Mucosa of rectum (tissue), 2 donors: ENCODE data around the gene SRD5A1.

Experiments used
- H3K27ac ChIP-seq, 2 donors: one replicate each; pipeline ENCODE4 v1.7.0; 2013; ENCODE audit warnings: inconsistent platforms in 2 of 2, low read depth in 2 of 2, low read length in 2 of 2
- H3K27me3 ChIP-seq, 2 donors: one replicate each; pipeline ENCODE4 v1.7.0; 2013; ENCODE audit warnings: low read length in 2 of 2; ENCODE audit not compliant: control insufficient read depth in 2 of 2, insufficient read depth in 2 of 2
- H3K36me3 ChIP-seq, 2 donors: one replicate each; pipeline ENCODE4 v1.7.0; 2013; ENCODE audit warnings: low read length in 2 of 2; ENCODE audit not compliant: control insufficient read depth in 2 of 2, insufficient read depth in 2 of 2
- H3K4me1 ChIP-seq, 2 donors: one replicate each; pipeline ENCODE4 v1.7.0; 2013; ENCODE audit warnings: low read length in 2 of 2, mild to moderate bottlenecking in 1 of 2; ENCODE audit not compliant: control insufficient read depth in 2 of 2, insufficient read depth in 2 of 2
- H3K4me3 ChIP-seq, 2 donors: one replicate each; pipeline ENCODE4 v1.7.0; 2013; ENCODE audit warnings: low read length in 2 of 2
- H3K9ac ChIP-seq, 2 donors: one replicate each; pipeline ENCODE4 v1.7.0; 2013; ENCODE audit warnings: low read length in 2 of 2, low read depth in 1 of 2, mild to moderate bottlenecking in 1 of 2
- H3K9me3 ChIP-seq, 2 donors: one replicate each; pipeline ENCODE4 v1.7.0; 2013; ENCODE audit warnings: low read length in 2 of 2; ENCODE audit not compliant: control insufficient read depth in 2 of 2
- donor health status: healthy.
- donor health status: Normal muscosa, but diverticular disease.

Gene SRD5A1

GRCh38 chr5:6602441-6602840 is 30.8 kb upstream of the SRD5A1 start:
- H3K27me3 ChIP-seq = no peaks in the 10 kb centered on the region
- no peak overlapping the region for H3K9ac ChIP-seq
- H3K4me3 ChIP-seq = no peak overlapping the region
- H3K27ac ChIP-seq = no peak overlapping the region
- no peaks in the 10 kb centered on the region for H3K9me3 ChIP-seq
- H3K4me1 ChIP-seq = no peaks in the 10 kb centered on the region
- H3K36me3 ChIP-seq = peaks cover 64 to 72% of the 10 kb centered on the region in 2 donors

GRCh38 chr5:6603643-6604042 is 29.6 kb upstream of the SRD5A1 start:
- Histone ChIP-seq H3K4me1 (no peaks in the 10 kb centered on the region), H3K36me3 (peaks cover 75 to 80% of the 10 kb centered on the region in 2 donors), H3K4me3 (no peak overlapping the region), H3K27me3 (no peaks in the 10 kb centered on the region), H3K9ac (no peak overlapping the region), H3K9me3 (no peaks in the 10 kb centered on the region), H3K27ac (no peak overlapping the region)

- no peaks in the 10 kb centered on the region for H3K27me3 ChIP-seq
- H3K4me1 ChIP-seq = no peaks in the 10 kb centered on the region
- H3K4me3 ChIP-seq = no peak overlapping the region
- no peak overlapping the region for H3K9ac ChIP-seq
- peaks cover 78 to 82% of the 10 kb centered on the region in 2 donors for H3K36me3 ChIP-seq
- H3K27ac ChIP-seq = no peak overlapping the region
- H3K9me3 ChIP-seq = no peaks in the 10 kb centered on the region
Observed at GRCh38 chr5:6604341-6604740, 28.9 kb upstream of the SRD5A1 start.

- no peaks in the 10 kb centered on the region for H3K9me3 ChIP-seq
- H3K27ac ChIP-seq = no peak overlapping the region
- H3K27me3 ChIP-seq = no peaks in the 10 kb centered on the region
- H3K4me1 ChIP-seq = no peaks in the 10 kb centered on the region
- no peak overlapping the region for H3K4me3 ChIP-seq
- H3K36me3 ChIP-seq = peaks cover 76 to 82% of the 10 kb centered on the region in 2 donors
- no peak overlapping the region for H3K9ac ChIP-seq
Observed at GRCh38 chr5:6604946-6605345, 28.3 kb upstream of the SRD5A1 start.

GRCh38 chr5:6606884-6607558 is 26.2 kb upstream of the SRD5A1 start:
- H3K27ac ChIP-seq = no peak overlapping the region
- H3K9ac ChIP-seq = no peak overlapping the region
- no peak overlapping the region for H3K4me3 ChIP-seq
- peaks cover 74 to 79% of the 10 kb centered on the region in 2 donors for H3K36me3 ChIP-seq
- H3K9me3 ChIP-seq = no peaks in the 10 kb centered on the region
- no peaks in the 10 kb centered on the region for H3K27me3 ChIP-seq
- no peaks in the 10 kb centered on the region for H3K4me1 ChIP-seq

GRCh38 chr5:6607559-6607936 is 25.7 kb upstream of the SRD5A1 start:
- Histone ChIP-seq H3K27ac (no peak overlapping the region), H3K27me3 (no peaks in the 10 kb centered on the region), H3K36me3 (peaks cover 74 to 79% of the 10 kb centered on the region in 2 donors), H3K9me3 (no peaks in the 10 kb centered on the region), H3K9ac (no peak overlapping the region), H3K4me3 (no peak overlapping the region), H3K4me1 (no peaks in the 10 kb centered on the region)

GRCh38 chr5:6608016-6608415 is 25.2 kb upstream of the SRD5A1 start:
- Histone ChIP-seq H3K27me3 (no peaks in the 10 kb centered on the region), H3K27ac (no peak overlapping the region), H3K4me1 (no peaks in the 10 kb centered on the region), H3K4me3 (no peak overlapping the region), H3K36me3 (peaks cover 79% of the 10 kb centered on the region in 2 donors), H3K9me3 (no peaks in the 10 kb centered on the region), H3K9ac (no peak overlapping the region)

- peaks cover 85 to 86% of the 10 kb centered on the region in 2 donors for H3K36me3 ChIP-seq
- H3K9me3 ChIP-seq = no peaks in the 10 kb centered on the region
- no peak overlapping the region for H3K27ac ChIP-seq
- no peaks in the 10 kb centered on the region for H3K4me1 ChIP-seq
- H3K27me3 ChIP-seq = no peaks in the 10 kb centered on the region
- H3K9ac ChIP-seq = no peak overlapping the region
- H3K4me3 ChIP-seq = no peak overlapping the region
Observed at GRCh38 chr5:6611334-6612256, 21.6 kb upstream of the SRD5A1 start.

- peaks cover 83 to 84% of the 10 kb centered on the region in 2 donors for H3K36me3 ChIP-seq
- H3K4me1 ChIP-seq = no peaks in the 10 kb centered on the region
- H3K27me3 ChIP-seq = no peaks in the 10 kb centered on the region
- H3K9ac ChIP-seq = no peak overlapping the region
- no peak overlapping the region for H3K4me3 ChIP-seq
- no peaks in the 10 kb centered on the region for H3K9me3 ChIP-seq
- no peak overlapping the region for H3K27ac ChIP-seq
Observed at GRCh38 chr5:6615034-6615815, 18.0 kb upstream of the SRD5A1 start.

- peaks cover 80 to 83% of the 10 kb centered on the region in 2 donors for H3K36me3 ChIP-seq
Observed at GRCh38 chr5:6616632-6617031, 16.6 kb upstream of the SRD5A1 start.

More at GRCh38 chr5:6616632-6617031, 16.6 kb upstream of the SRD5A1 start:
- Histone ChIP-seq H3K4me1 (no peaks in the 10 kb centered on the region), H3K4me3 (no peak overlapping the region), H3K27me3 (no peaks in the 10 kb centered on the region), H3K27ac (no peak overlapping the region), H3K9ac (no peak overlapping the region), H3K9me3 (no peaks in the 10 kb centered on the region)
